GM21576 (cell line): ENCODE data around the gene FLAD1.

Experiments
- ATAC-seq: cut with Tn5 transposase; IDR thresholded peaks from one replicate; pipeline ENCODE4 v1.9.1; 2021; ENCODE audit warnings: mild to moderate bottlenecking, moderate library complexity; ENCODE audit not compliant: unreplicated experiment

FLAD1 gene

GRCh38 chr1:154951901-154952657 lies 31.1 kb upstream of the FLAD1 start:
- ATAC-seq, result no peak

- ATAC-seq, result no peak
Measured at GRCh38 chr1:154952664-154953063, 30.5 kb upstream of the FLAD1 start.

- ATAC-seq, result no peak
Measured at GRCh38 chr1:154953611-154954038, 29.5 kb upstream of the FLAD1 start.

GRCh38 chr1:154954541-154954940 lies 28.6 kb upstream of the FLAD1 start:
- ATAC-seq, result no peak

GRCh38 chr1:154955039-154955717 lies 28.0 kb upstream of the FLAD1 start:
- peak; percentile 68 for ATAC-seq

GRCh38 chr1:154955718-154956543 lies 27.2 kb upstream of the FLAD1 start, which contains the start of gene PBXIP1:
TSS of gene PBXIP1 (minus strand) at chr1:154956099. CDS start at chr1:154953721, 2,378 bp downstream.
- ATAC-seq, result peak; percentile 52

GRCh38 chr1:154956544-154956941 lies 26.6 kb upstream of the FLAD1 start:
- ATAC-seq, result no peak

- no peak for ATAC-seq
Measured at GRCh38 chr1:154957091-154957657, 26.0 kb upstream of the FLAD1 start.

- no peak for ATAC-seq
Measured at GRCh38 chr1:154958036-154958435, 25.1 kb upstream of the FLAD1 start.

- no peak for ATAC-seq
Measured at GRCh38 chr1:154958681-154959425, 24.3 kb upstream of the FLAD1 start.

- ATAC-seq, result no peak
Measured at GRCh38 chr1:154959426-154959780, 23.7 kb upstream of the FLAD1 start.

GRCh38 chr1:154960446-154961136 lies 22.6 kb upstream of the FLAD1 start:
- no peak for ATAC-seq

GRCh38 chr1:154961207-154962155 lies 21.7 kb upstream of the FLAD1 start, which contains the start of gene PYGO2:
TSS of gene PYGO2 (minus strand) at chr1:154961782. CDS start at chr1:154961576, 206 bp downstream.
- ATAC-seq, result peak; percentile 71

GRCh38 chr1:154962156-154962749 lies 20.9 kb upstream of the FLAD1 start:
- ATAC-seq, result peak; percentile 3

- ATAC-seq, result no peak
Measured at GRCh38 chr1:154962795-154963330, 20.3 kb upstream of the FLAD1 start.

GRCh38 chr1:154963643-154964042 lies 19.5 kb upstream of the FLAD1 start:
- no peak for ATAC-seq

- ATAC-seq, result no peak
Measured at GRCh38 chr1:154964359-154964758, 18.8 kb upstream of the FLAD1 start.

- no peak for ATAC-seq
Measured at GRCh38 chr1:154966111-154966510, 17.0 kb upstream of the FLAD1 start.
